GM12864 (cell line): Measurements from ENCODE around the gene GAREM2.
A peak's percentile ranks its signal among the peaks of the same experiment; 100 is the strongest.

ENCODE experiments used
- DNase-seq: peaks from one replicate; pipeline ENCODE4 v3.0.0-alpha.2; 2011; ENCODE audit warnings: low read depth
- H3K4me3 ChIP-seq: 2 replicates; pipeline ENCODE4 v1.5.1; 2011; ENCODE audit warnings: mild to moderate bottlenecking, low read depth, low read length, control low read depth
- CTCF ChIP-seq: IDR thresholded peaks from 2 replicates; pipeline ENCODE4 v1.5.1; 2011; ENCODE audit warnings: low read depth, mild to moderate bottlenecking, moderate library complexity, low read length, control low read depth, inconsistent platforms; ENCODE audit errors: missing control alignments

Gene GAREM2

GRCh38 chr2:26172871-26173775 lies at the start of gene GAREM2:
Gene GAREM2, plus strand, starts transcription at chr2:26173088. Its CDS starts 133 bp downstream, at chr2:26173221.
- peak within 1 kb of the TSS; percentile 37; the same call in 1 of the 2 replicates for H3K4me3 ChIP-seq
- no peak for TF ChIP-seq CTCF
- DNase-seq, result no peak

GRCh38 chr2:26123426-26123825 lies 49.5 kb upstream of the GAREM2 start:
- no peak for DNase-seq
- no peak for TF ChIP-seq CTCF
- no peak overlapping the region for H3K4me3 ChIP-seq

- DNase-seq, result no peak
- no peak for TF ChIP-seq CTCF
Measured at GRCh38 chr2:26126074-26126473, 46.8 kb upstream of the GAREM2 start.

GRCh38 chr2:26128176-26128575 lies 44.7 kb upstream of the GAREM2 start:
- TF ChIP-seq CTCF, result no peak
- H3K4me3 ChIP-seq, result no peak overlapping the region

More at GRCh38 chr2:26126074-26126473, 46.8 kb upstream of the GAREM2 start:
- H3K4me3 ChIP-seq, result no peak overlapping the region

GRCh38 chr2:26130763-26131162 lies 42.1 kb upstream of the GAREM2 start:
- no peak overlapping the region for H3K4me3 ChIP-seq
- no peak for DNase-seq
- no peak for TF ChIP-seq CTCF

More at GRCh38 chr2:26128176-26128575, 44.7 kb upstream of the GAREM2 start:
- DNase-seq, result no peak

GRCh38 chr2:26136451-26136850 lies 36.4 kb upstream of the GAREM2 start:
- no peak for TF ChIP-seq CTCF
- DNase-seq, result no peak
- no peak overlapping the region for H3K4me3 ChIP-seq
